SK-N-MC (cell line): ENCODE data around the gene RAB35.

Experiments
- DNase-seq: peaks from one replicate; pipeline ENCODE4 v3.0.0-alpha.2; 2011; ENCODE audit warnings: low read depth, low spot score
- H3K27ac ChIP-seq: fragments of 200-600 bp; sonication (generic); 2 replicates; pipeline ENCODE4 v1.5.1; 2016; ENCODE audit warnings: mixed run types
- H3K36me3 ChIP-seq: fragments of 200-600 bp; sonication (generic); 2 replicates; pipeline ENCODE4 v1.6.1; 2017; ENCODE audit warnings: antibody characterized with exemption, low read length, mixed read lengths; ENCODE audit not compliant: insufficient read depth
- H3K4me3 ChIP-seq: fragments of 200-600 bp; sonication (generic); 2 replicates; pipeline ENCODE4 v1.5.1; 2016
- H3K9ac ChIP-seq: fragments of 200-600 bp; sonication (generic); 2 replicates; pipeline ENCODE4 v1.8.0; 2017; ENCODE audit warnings: mixed run types, mixed read lengths; ENCODE audit not compliant: insufficient read length
- H3K9me3 ChIP-seq: fragments of 200-600 bp; sonication (generic); 2 replicates; pipeline ENCODE4 v1.6.1; 2017; ENCODE audit warnings: low read depth, mild to moderate bottlenecking, antibody characterized with exemption, low read length, moderate library complexity, mixed read lengths
- EZH2 ChIP-seq: fragments of 200-600 bp; sonication (generic); IDR thresholded peaks from one replicate; pipeline ENCODE4 v1.6.1; 2017; ENCODE audit warnings: antibody characterized with exemption
- FOXP2 ChIP-seq: optimal IDR thresholded peaks from 2 replicates; pipeline ENCODE3; 2011; ENCODE audit warnings: mild to moderate bottlenecking, moderate library complexity; ENCODE audit not compliant: insufficient read depth; ENCODE audit errors: extremely low read length, control extremely low read depth
- POLR2AphosphoS5 ChIP-seq: IDR thresholded peaks from 2 replicates; pipeline ENCODE4 v1.6.1; 2012; ENCODE audit warnings: mild to moderate bottlenecking, low read depth, low read length, borderline replicate concordance

The RAB35 gene

DNA sequence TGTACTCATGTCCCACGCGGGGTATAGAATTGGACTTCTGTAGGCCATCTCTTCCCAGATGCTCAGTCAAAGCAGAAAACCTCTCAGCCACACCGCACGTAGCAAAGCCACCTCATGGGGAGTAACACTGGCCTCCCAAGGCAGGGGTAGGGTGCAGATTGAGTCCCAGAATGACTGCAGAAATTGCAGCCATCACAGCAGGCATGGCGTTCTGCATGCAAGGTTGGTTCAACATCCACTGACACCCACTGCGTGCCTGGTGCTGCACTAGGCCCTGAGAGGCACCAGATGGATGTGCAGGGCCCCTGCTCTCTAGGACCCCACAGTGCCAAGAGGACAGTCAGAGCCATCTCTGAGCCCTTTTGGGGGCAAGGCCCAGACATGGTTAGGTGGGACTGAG is 39.9 kb downstream of the RAB35 start:
- Histone ChIP-seq H3K9me3 (no peaks in the 10 kb centered on the region), H3K36me3 (no peaks in the 10 kb centered on the region), H3K27ac (no peak overlapping the region), H3K4me3 (no peak overlapping the region), H3K9ac (no peak overlapping the region)
- no peak for DNase-seq
- TF ChIP-seq POLR2AphosphoS5 = no peak

DNA sequence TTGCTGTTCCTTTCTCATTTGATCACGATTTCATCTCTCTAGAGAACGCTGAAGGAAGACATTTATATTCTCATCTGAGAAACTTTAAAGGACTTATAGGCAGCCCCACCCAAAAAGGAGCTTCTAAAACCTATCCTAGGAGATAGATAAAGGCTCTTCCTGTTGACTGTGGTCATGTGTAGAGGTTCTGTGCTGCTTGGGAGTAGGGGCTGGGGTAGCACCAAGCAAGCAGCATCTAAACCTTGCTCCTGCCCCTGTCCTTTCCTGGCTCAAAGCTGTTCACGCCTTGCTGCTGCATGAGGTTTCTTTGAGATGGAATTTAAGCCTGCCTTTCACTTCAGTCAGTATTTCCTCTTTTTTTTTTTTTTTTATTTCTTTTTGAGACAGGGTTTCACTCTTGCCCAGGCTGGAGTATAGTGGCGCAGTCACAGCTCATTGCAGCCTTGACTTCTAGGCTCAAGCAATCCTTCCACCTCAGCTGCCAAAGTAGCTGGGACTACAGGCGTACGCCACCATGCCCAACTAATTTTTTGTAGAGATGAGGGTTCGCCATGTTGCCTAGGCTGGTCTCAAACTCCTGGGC is 41.4 kb downstream of the RAB35 start:
- no peak overlapping the region for H3K4me3 ChIP-seq
- no peak overlapping the region for H3K9ac ChIP-seq
- DNase-seq = no peak
- no peak for TF ChIP-seq EZH2
- TF ChIP-seq POLR2AphosphoS5 = no peak
- TF ChIP-seq FOXP2 = no peak
- H3K27ac ChIP-seq = no peak overlapping the region
- no peaks in the 10 kb centered on the region for H3K9me3 ChIP-seq
- H3K36me3 ChIP-seq = no peaks in the 10 kb centered on the region

DNA sequence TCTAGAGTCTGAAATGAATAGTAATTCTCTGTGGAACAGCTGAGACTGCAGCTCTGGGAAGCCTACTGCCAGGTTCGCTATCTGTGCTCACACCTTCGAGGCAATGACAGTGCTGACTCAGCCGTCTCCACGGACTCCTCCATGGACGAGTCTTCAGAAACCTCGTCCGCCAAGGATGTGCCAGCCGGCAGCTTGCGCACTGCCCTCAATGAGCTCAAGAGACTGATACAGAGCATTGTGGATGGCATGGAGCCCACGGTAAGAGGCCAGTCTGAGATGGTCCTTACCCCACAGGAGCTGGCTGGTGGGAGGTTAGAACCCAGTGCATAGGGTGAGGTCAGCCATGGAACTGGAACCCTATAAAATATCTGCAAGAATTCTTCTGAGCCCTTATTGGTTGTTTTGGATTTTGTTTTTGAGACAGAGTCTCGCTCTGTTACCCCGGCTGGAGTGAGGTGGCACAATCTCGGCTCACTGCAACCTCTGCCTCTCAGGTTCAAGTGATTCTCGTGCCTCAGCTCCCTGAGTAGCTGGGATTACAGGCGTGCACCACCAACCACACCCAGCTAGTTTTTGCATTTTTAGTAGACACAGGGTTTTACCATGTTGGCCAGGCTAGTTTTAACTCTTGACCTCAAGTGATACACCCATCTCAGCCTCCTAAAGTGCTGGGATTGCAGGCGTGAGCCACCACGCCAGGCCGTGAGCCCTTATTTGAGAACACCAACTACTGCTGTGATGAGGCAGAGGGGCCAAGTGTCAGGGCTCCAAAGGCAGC is 43.9 kb downstream of the RAB35 start:
- Histone ChIP-seq H3K9ac (no peak overlapping the region), H3K27ac (no peak overlapping the region), H3K4me3 (no peak overlapping the region), H3K9me3 (no peaks in the 10 kb centered on the region), H3K36me3 (no peaks in the 10 kb centered on the region)
- no peak for DNase-seq
- TF ChIP-seq POLR2AphosphoS5 (no peak), FOXP2 (no peak)

DNA sequence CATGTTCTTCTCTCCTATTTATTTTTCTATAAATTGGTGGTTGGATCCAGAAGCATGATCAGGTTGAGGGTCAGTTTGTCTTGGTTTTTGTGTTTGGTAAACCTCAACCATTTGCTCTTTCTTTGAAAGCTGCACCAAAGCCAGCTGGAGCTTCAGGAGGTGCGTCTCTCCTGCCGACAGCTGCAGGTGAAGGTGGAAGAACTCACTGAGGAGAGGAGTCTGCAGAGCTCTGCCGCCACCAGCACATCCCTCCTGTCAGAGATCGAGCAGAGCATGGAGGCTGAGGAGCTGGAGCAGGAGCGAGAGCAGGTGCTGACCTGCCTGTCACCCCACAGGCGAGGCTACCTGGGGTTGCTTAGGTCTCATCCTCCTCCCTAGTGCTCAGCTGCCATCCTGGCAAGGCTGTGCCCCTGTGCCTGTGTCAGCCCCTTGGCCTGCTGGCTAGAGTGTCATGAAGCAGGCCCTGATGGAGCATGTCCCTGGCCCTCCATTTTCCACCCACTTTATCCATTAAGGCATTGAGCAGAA is 45.0 kb downstream of the RAB35 start:
- Histone ChIP-seq H3K9me3 (no peaks in the 10 kb centered on the region), H3K36me3 (no peaks in the 10 kb centered on the region)
- TF ChIP-seq FOXP2 = no peak
- TF ChIP-seq EZH2 = no peak
- no peak for TF ChIP-seq POLR2AphosphoS5

DNA sequence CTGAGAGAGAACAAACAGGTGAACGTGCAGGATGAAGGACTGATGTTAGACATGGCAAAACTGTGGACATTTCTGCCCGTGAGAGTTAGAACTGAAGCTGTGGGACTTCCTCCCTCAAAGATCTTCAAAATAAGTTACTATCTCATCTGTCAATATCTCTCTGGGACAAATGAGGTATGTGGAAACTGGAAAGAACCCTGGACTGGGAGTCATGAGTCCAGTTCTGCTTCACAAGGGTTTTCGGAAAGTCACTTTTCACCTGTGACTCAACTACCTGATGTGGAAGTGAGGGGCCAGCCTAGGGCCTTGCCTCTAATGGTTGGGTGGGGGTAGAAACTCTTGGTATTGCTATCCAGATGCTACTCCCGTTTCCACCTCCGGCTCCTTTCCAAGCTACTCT is 47.3 kb downstream of the RAB35 start:
- no peak overlapping the region for H3K27ac ChIP-seq
- H3K9ac ChIP-seq = no peak overlapping the region
- H3K9me3 ChIP-seq = no peaks in the 10 kb centered on the region
- H3K36me3 ChIP-seq = no peaks in the 10 kb centered on the region
- DNase-seq = no peak
- H3K4me3 ChIP-seq = no peak overlapping the region
- TF ChIP-seq POLR2AphosphoS5 (no peak), FOXP2 (no peak), EZH2 (no peak)

More for the DNA sequence above, 45.0 kb downstream of the RAB35 start:
- no peak for DNase-seq
- H3K9ac ChIP-seq = no peak overlapping the region
- H3K4me3 ChIP-seq = no peak overlapping the region
- H3K27ac ChIP-seq = no peak overlapping the region

DNA sequence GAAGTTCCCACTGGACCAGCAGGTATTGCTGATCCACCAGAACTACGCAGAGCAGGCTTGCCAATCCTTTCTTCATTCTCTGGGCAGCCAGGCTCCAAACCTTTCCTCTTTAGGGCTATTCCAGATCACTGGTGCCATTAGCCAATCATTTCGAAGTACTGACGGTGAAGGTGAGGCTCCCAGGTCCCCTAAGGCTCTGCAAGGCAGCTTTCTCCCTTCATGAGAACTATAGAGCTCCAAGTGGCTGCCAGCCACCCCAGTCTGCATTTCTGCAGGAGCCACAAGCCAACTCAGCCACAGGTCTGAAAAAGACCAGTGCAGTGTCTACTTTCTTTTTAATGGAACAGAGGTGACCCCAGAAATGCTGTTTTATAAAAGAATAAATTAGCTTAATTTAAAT is 48.7 kb downstream of the RAB35 start:
- Histone ChIP-seq H3K36me3 (no peaks in the 10 kb centered on the region), H3K9me3 (no peaks in the 10 kb centered on the region), H3K9ac (no peak overlapping the region), H3K27ac (no peak overlapping the region), H3K4me3 (no peak overlapping the region)
- TF ChIP-seq EZH2 (no peak), POLR2AphosphoS5 (no peak), FOXP2 (no peak)
- DNase-seq = no peak

DNA sequence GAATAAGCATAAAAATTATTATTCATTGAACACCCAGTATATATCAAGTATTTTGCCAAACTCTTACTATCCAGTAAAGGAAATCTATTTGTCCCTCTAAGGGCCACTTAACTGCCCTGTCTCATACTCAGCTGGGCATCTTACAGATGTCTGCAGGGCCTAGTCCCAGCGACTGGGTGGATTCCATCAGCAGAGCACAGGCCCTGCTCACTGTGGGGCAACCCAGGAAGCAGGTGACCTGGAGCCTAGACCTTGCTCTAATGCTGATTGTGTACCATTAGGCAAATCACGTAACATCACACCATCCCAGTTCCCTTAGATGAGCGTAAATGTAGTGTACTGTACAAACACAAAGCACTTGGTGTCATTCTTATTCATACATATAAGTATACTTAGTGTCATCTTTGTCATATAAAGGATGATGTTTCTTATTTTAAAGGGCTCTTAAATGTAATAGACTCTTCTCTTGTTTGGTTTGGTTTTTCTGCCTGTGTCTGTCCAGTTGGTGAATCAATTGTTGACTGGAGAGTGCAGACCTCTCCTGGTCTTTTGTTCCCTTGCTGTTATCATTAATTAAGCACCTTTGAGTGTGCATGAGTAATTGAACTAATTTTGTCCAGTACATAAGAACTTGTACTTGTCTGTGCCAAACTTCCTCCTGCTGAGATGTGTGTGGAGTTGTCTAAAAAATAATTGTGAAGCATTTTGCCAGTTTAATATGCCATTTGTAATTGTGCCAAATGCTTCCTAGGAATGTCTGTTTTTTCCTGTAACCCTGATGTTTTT is 49.3 kb downstream of the RAB35 start:
- TF ChIP-seq EZH2 (no peak), POLR2AphosphoS5 (no peak), FOXP2 (no peak)
- no peak overlapping the region for H3K9ac ChIP-seq
- no peaks in the 10 kb centered on the region for H3K9me3 ChIP-seq
- no peak overlapping the region for H3K4me3 ChIP-seq
- DNase-seq = no peak
- no peak overlapping the region for H3K27ac ChIP-seq
- no peaks in the 10 kb centered on the region for H3K36me3 ChIP-seq

DNA sequence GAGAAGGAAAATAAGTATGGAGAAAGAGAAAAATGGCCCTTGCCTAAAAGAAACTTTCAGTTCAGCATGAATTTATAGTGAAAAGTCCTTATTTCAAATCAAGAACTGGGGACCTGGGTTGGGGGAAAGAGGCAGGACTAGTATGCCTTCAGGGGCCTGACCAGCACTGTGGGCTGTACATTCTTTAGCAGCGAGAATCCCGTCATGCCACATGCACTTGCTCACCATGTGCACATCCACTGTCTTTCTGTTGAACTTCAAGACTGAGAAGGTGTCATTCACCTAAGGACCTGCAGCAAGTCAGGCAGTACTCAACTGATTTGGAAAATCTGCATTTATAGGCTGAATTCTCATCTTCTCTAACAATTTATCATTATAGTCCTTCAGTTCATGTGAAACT is 50.2 kb downstream of the RAB35 start:
- TF ChIP-seq POLR2AphosphoS5 (no peak), EZH2 (no peak)
- no peaks in the 10 kb centered on the region for H3K36me3 ChIP-seq
- H3K9me3 ChIP-seq = no peaks in the 10 kb centered on the region
- no peak overlapping the region for H3K4me3 ChIP-seq
- no peak overlapping the region for H3K9ac ChIP-seq
- DNase-seq = no peak
- H3K27ac ChIP-seq = no peak overlapping the region
